ENCODE measurements around the gene LCE7A. TPM values are rescaled to one million over a fixed set of nuclear protein-coding genes. Genes with fewer than 3 reads are reported as not detected.

The LCE7A gene
- total RNA-seq (not detected in 2 replicates), polyA plus RNA-seq (not detected in 2 replicates), polyA minus RNA-seq (not detected in 2 replicates)
- not detected for total RNA-seq (2013)

- no peak for ATAC-seq (ENCODE audit: low read depth)
- H3K27ac ChIP-seq (ENCODE audit: low read length in 2 of 2) = no peak within 1 kb of the TSS
- H3K4me1 ChIP-seq (ENCODE audit: control insufficient read depth in 2 of 2, insufficient read depth in 2 of 2, low read length in 2 of 2) = no peaks in the 10 kb centered on the region
- Mint-ChIP-seq H3K4me3 (no peak within 1 kb of the TSS), H3K27me3 (peaks cover 22% of the 10 kb centered on the region), H3K4me1 (no peaks in the 10 kb centered on the region), H3K9me3 (ENCODE audit: insufficient read depth) (no peaks in the 10 kb centered on the region), H3K27ac (no peak within 1 kb of the TSS)
- no peak within 1 kb of the TSS for H3K4me3 ChIP-seq (ENCODE audit: control extremely low read depth in 1 of 5, extremely low read depth in 1 of 5, insufficient read depth in 1 of 5, low read depth in 2 of 5, low read length in 4 of 5)
- POLR2A ChIA-PET = no interaction called here
- H3K36me3 ChIP-seq (replicated peaks in 1 of 2; ENCODE audit: control extremely low read depth in 1 of 2, control insufficient read depth in 1 of 2, extremely low read depth in 1 of 2, insufficient read depth in 2 of 2, low read length in 1 of 2) = no peaks in the 10 kb centered on the region
- CTCF ChIA-PET = interaction anchor here (1.0 kb wide), 1 partner anchor 11 kb away, joined by 4 read pairs; no protein-coding TSS in a partner anchor
- H3K4me2 ChIP-seq (replicated peaks; ENCODE audit: low read depth, low read length, poor library complexity, severe bottlenecking) = no peak within 1 kb of the TSS
- no peaks in the 10 kb centered on the region for H3K9me3 ChIP-seq (ENCODE audit: control extremely low read depth in 1 of 3, control insufficient read depth in 2 of 3, insufficient read depth in 1 of 3, low read length in 2 of 3)
- no peaks in the 10 kb centered on the region for H3K27me3 ChIP-seq (replicated peaks in 1 of 4; ENCODE audit: control extremely low read depth in 1 of 4, control insufficient read depth in 3 of 4, insufficient read depth in 4 of 4, low read length in 3 of 4)
- no peaks in the 10 kb centered on the region for H3K79me2 ChIP-seq (ENCODE audit: control insufficient read depth, insufficient read depth, low read length)
- intact Hi-C loops (cut with micrococcal nuclease) = no loop called here
- H2AFZ ChIP-seq (ENCODE audit: insufficient read depth, low read depth, low read length, poor library complexity, severe bottlenecking) = no peak within 1 kb of the TSS
- TF ChIP-seq EZH2 (IDR thresholded peaks at IDR 0.05; ENCODE audit: borderline replicate concordance, insufficient read depth, low read depth, low read length, poor library complexity, severe bottlenecking) (no peak), CTCF (IDR thresholded peaks at IDR 0.05) (no peak)
- no peak for DNase-seq
- H3K9ac ChIP-seq (ENCODE audit: low read length) = no peak within 1 kb of the TSS
- H4K20me1 ChIP-seq (ENCODE audit: control insufficient read depth, insufficient read depth, low read length, poor library complexity, severe bottlenecking) = no peaks in the 10 kb centered on the region
- 98% methylated on average over 3 of the region's 3 CpGs for WGBS (ENCODE audit: insufficient coverage)
Observed at GRCh38 chr1:152859696-152860095, at the start of gene LCE7A. LCE7A (plus strand) TSS chr1:152859996; CDS start chr1:152860698, 702 bp downstream.

- no peak for ATAC-seq (ENCODE audit: low read depth)
- no peak for DNase-seq
- H2AFZ ChIP-seq (ENCODE audit: insufficient read depth, low read depth, low read length, poor library complexity, severe bottlenecking) = no peak overlapping the region
- no peak overlapping the region for H3K9ac ChIP-seq (ENCODE audit: low read length)
- TF ChIP-seq EZH2 (IDR thresholded peaks at IDR 0.05; ENCODE audit: borderline replicate concordance, insufficient read depth, low read depth, low read length, poor library complexity, severe bottlenecking) = no peak
- no peak for TF ChIP-seq CTCF (IDR thresholded peaks at IDR 0.05)
- H3K4me2 ChIP-seq (replicated peaks; ENCODE audit: low read depth, low read length, poor library complexity, severe bottlenecking) = no peak overlapping the region
- intact Hi-C loops (cut with micrococcal nuclease) = no loop called here
- Mint-ChIP-seq H3K27ac (no peak overlapping the region), H3K4me3 (no peak overlapping the region), H3K9me3 (ENCODE audit: insufficient read depth) (no peaks in the 10 kb centered on the region), H3K4me1 (no peaks in the 10 kb centered on the region), H3K27me3 (peaks cover 32% of the 10 kb centered on the region)
- 75% methylated on average over 2 of the region's 2 CpGs for WGBS (ENCODE audit: insufficient coverage)
- POLR2A ChIA-PET = no interaction called here
- H3K4me1 ChIP-seq (ENCODE audit: control insufficient read depth in 2 of 2, insufficient read depth in 2 of 2, low read length in 2 of 2) = no peaks in the 10 kb centered on the region
- CTCF ChIA-PET = no interaction called here
- no peaks in the 10 kb centered on the region for H3K9me3 ChIP-seq (ENCODE audit: control extremely low read depth in 1 of 3, control insufficient read depth in 2 of 3, insufficient read depth in 1 of 3, low read length in 2 of 3)
- H3K36me3 ChIP-seq (replicated peaks in 1 of 2; ENCODE audit: control extremely low read depth in 1 of 2, control insufficient read depth in 1 of 2, extremely low read depth in 1 of 2, insufficient read depth in 2 of 2, low read length in 1 of 2) = no peaks in the 10 kb centered on the region
- H3K4me3 ChIP-seq (ENCODE audit: control extremely low read depth in 1 of 5, extremely low read depth in 1 of 5, insufficient read depth in 1 of 5, low read depth in 2 of 5, low read length in 4 of 5) = no peak overlapping the region
- H3K27ac ChIP-seq (ENCODE audit: low read length in 2 of 2) = no peak overlapping the region
- peaks cover 0 to 3% (median 1%) of the 10 kb centered on the region in 4 experiments for H3K27me3 ChIP-seq (replicated peaks in 1 of 4; ENCODE audit: control extremely low read depth in 1 of 4, control insufficient read depth in 3 of 4, insufficient read depth in 4 of 4, low read length in 3 of 4)
- H3K79me2 ChIP-seq (ENCODE audit: control insufficient read depth, insufficient read depth, low read length) = no peaks in the 10 kb centered on the region
- H4K20me1 ChIP-seq (ENCODE audit: control insufficient read depth, insufficient read depth, low read length, poor library complexity, severe bottlenecking) = no peaks in the 10 kb centered on the region
Observed at GRCh38 chr1:152811050-152811449, 48.7 kb upstream of the LCE7A start.

All from B cell (primary cell).